Tracheal epithelial cell (primary cell): ENCODE results near the gene TSR2. TPM values are rescaled to one million over a fixed set of nuclear protein-coding genes. Genes with fewer than 3 reads are reported as not detected.

Experiments
- total RNA-seq: library from RNA; depleted of rRNA; stranded (reverse); fragments of >200 nt; gene quantifications from 2 replicates; pipeline ENCODE4 v1.2.1, GENCODE V29; 2014

TSR2 gene, protein sequence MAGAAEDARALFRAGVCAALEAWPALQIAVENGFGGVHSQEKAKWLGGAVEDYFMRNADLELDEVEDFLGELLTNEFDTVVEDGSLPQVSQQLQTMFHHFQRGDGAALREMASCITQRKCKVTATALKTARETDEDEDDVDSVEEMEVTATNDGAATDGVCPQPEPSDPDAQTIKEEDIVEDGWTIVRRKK
- 5.8 and 6.0 TPM in 2 replicates for total RNA-seq

GRCh38 chrX:54439960-54440871 lies at the start of gene TSR2:
TSR2 (plus strand) TSS chrX:54440404; CDS start chrX:54440422, 18 bp downstream.

Other genes with a start within 250 kb of the TSR2 start
- gene WNK3, start 82.4 kb upstream of the TSR2 start, total RNA-seq, result 1.3 and 1.4 TPM in 2 replicates
- 2.7 and 2.8 TPM in 2 replicates for gene FGD1, start 55.8 kb downstream of the TSR2 start, total RNA-seq
- gene GNL3L, start 89.8 kb downstream of the TSR2 start, total RNA-seq, result 28.8 and 30.8 TPM in 2 replicates